ENCODE measurements around the gene NFKBIE. TPM values are rescaled to one million over a fixed set of nuclear protein-coding genes. Genes with fewer than 3 reads are reported as not detected.

NFKBIE gene
- total and polyA plus RNA-seq, 9 of the 15 experiments (the other 6 are each of a cell fraction or from before 2014, with no cell fraction given) = 2.1 to 16.4 (median 11.7) TPM

DNA sequence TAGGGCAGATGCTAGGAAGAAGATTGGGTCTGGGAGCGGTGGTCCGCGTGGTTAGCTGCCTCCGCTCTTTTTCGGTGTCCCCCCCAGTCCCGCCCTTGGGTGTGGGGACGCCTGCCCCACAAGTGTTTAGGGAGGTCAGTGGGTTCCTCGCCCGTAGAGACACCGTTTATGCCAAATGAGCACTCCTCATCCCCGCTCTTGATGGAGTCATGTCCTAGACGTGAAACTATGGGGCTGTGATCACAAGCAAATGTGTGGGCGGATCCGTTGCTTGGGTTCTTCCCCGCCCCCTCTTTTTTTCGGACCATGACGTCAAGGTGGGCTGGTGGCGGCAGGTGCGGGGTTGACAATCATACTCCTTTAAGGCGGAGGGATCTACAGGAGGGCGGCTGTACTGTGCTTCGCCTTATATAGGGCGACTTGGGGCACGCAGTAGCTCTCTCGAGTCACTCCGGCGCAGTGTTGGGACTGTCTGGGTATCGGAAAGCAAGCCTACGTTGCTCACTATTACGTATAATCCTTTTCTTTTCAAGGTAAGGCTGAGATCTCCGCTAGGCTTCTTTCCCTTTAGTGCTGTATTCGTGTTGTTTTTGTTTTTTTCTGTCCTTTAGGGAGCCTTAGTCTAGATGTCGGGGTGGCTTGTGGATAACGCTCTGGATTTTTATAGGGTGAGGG, 18.6 kb downstream of the NFKBIE start, which contains the start of gene HSP90AB1 (continued):
- TF ChIP-seq, protein P1, sequence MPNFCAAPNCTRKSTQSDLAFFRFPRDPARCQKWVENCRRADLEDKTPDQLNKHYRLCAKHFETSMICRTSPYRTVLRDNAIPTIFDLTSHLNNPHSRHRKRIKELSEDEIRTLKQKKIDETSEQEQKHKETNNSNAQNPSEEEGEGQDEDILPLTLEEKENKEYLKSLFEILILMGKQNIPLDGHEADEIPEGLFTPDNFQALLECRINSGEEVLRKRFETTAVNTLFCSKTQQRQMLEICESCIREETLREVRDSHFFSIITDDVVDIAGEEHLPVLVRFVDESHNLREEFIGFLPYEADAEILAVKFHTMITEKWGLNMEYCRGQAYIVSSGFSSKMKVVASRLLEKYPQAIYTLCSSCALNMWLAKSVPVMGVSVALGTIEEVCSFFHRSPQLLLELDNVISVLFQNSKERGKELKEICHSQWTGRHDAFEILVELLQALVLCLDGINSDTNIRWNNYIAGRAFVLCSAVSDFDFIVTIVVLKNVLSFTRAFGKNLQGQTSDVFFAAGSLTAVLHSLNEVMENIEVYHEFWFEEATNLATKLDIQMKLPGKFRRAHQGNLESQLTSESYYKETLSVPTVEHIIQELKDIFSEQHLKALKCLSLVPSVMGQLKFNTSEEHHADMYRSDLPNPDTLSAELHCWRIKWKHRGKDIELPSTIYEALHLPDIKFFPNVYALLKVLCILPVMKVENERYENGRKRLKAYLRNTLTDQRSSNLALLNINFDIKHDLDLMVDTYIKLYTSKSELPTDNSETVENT (CRISPR knock-in tag; IDR thresholded peaks at IDR 0.05) = peak; percentile 78; the same call in 1 of the 2 replicates
- TF ChIP-seq HNRNPK (IDR thresholded peaks at IDR 0.05; ENCODE audit: low read depth, low read length, poor library complexity, severe bottlenecking) (no peak), ZNF224 (CRISPR knock-in tag; IDR thresholded peaks at IDR 0.05) (peak; percentile 85), CAMTA2 (CRISPR knock-in tag; conservative IDR thresholded peaks at IDR 0.05) (no peak), KDM1A (IDR thresholded peaks at IDR 0.05) (0 out of 4 replicates have a peak, but pooled peaks of 1 of the 2 experiments have one; percentile 2), ZC3H11A (IDR thresholded peaks at IDR 0.05; ENCODE audit: low read depth, low read length) (no peak), ATF7 (IDR thresholded peaks at IDR 0.05) (peak; percentile 97), HNRNPUL1 (IDR thresholded peaks at IDR 0.05; ENCODE audit: low read length) (0 out of 2 replicates have a peak, but pooled peaks have one; percentile 89), TAF15 (IDR thresholded peaks at IDR 0.05; ENCODE audit: low read depth, low read length) (no peak)
- TF ChIP-seq, protein P2, sequence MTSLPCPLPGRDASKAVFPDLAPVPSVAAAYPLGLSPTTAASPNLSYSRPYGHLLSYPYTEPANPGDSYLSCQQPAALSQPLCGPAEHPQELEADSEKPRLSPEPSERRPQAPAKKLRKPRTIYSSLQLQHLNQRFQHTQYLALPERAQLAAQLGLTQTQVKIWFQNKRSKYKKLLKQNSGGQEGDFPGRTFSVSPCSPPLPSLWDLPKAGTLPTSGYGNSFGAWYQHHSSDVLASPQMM (CRISPR knock-in tag; IDR thresholded peaks at IDR 0.05) = no peak
- TF ChIP-seq, protein P3, sequence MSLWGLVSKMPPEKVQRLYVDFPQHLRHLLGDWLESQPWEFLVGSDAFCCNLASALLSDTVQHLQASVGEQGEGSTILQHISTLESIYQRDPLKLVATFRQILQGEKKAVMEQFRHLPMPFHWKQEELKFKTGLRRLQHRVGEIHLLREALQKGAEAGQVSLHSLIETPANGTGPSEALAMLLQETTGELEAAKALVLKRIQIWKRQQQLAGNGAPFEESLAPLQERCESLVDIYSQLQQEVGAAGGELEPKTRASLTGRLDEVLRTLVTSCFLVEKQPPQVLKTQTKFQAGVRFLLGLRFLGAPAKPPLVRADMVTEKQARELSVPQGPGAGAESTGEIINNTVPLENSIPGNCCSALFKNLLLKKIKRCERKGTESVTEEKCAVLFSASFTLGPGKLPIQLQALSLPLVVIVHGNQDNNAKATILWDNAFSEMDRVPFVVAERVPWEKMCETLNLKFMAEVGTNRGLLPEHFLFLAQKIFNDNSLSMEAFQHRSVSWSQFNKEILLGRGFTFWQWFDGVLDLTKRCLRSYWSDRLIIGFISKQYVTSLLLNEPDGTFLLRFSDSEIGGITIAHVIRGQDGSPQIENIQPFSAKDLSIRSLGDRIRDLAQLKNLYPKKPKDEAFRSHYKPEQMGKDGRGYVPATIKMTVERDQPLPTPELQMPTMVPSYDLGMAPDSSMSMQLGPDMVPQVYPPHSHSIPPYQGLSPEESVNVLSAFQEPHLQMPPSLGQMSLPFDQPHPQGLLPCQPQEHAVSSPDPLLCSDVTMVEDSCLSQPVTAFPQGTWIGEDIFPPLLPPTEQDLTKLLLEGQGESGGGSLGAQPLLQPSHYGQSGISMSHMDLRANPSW (CRISPR knock-in tag; IDR thresholded peaks at IDR 0.05) = no peak; the same call in 1 of the 2 replicates
- TF ChIP-seq, protein P4, sequence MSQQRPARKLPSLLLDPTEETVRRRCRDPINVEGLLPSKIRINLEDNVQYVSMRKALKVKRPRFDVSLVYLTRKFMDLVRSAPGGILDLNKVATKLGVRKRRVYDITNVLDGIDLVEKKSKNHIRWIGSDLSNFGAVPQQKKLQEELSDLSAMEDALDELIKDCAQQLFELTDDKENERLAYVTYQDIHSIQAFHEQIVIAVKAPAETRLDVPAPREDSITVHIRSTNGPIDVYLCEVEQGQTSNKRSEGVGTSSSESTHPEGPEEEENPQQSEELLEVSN (IDR thresholded peaks at IDR 0.05; ENCODE audit: borderline replicate concordance in 1 of 2, extremely low read depth in 1 of 2, insufficient read depth in 1 of 2, insufficient read length in 1 of 2, low read depth in 1 of 2, low read length in 1 of 2, poor library complexity in 1 of 2, severe bottlenecking in 1 of 2) = peak; percentile 7 to 13
- TF ChIP-seq, protein P5, sequence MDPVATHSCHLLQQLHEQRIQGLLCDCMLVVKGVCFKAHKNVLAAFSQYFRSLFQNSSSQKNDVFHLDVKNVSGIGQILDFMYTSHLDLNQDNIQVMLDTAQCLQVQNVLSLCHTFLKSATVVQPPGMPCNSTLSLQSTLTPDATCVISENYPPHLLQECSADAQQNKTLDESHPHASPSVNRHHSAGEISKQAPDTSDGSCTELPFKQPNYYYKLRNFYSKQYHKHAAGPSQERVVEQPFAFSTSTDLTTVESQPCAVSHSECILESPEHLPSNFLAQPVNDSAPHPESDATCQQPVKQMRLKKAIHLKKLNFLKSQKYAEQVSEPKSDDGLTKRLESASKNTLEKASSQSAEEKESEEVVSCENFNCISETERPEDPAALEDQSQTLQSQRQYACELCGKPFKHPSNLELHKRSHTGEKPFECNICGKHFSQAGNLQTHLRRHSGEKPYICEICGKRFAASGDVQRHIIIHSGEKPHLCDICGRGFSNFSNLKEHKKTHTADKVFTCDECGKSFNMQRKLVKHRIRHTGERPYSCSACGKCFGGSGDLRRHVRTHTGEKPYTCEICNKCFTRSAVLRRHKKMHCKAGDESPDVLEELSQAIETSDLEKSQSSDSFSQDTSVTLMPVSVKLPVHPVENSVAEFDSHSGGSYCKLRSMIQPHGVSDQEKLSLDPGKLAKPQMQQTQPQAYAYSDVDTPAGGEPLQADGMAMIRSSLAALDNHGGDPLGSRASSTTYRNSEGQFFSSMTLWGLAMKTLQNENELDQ (CRISPR knock-in tag; IDR thresholded peaks at IDR 0.05; ENCODE audit: borderline replicate concordance) = peak; percentile 89; the same call in 1 of the 2 replicates
- TF ChIP-seq, protein P6, sequence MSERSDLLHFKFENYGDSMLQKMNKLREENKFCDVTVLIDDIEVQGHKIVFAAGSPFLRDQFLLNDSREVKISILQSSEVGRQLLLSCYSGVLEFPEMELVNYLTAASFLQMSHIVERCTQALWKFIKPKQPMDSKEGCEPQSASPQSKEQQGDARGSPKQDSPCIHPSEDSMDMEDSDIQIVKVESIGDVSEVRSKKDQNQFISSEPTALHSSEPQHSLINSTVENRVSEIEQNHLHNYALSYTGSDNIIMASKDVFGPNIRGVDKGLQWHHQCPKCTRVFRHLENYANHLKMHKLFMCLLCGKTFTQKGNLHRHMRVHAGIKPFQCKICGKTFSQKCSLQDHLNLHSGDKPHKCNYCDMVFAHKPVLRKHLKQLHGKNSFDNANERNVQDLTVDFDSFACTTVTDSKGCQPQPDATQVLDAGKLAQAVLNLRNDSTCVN (CRISPR knock-in tag; IDR thresholded peaks at IDR 0.05) = peak; percentile 98
